SIG-M5 treated with dmso at 0.1 percent for 504 hours (cell line): ENCODE measurements around the gene MEGF10.
"Not testable (repeated sequence)": the region's sequence is repeated elsewhere in the genome, so short reads cannot be mapped to it uniquely, and the experiment has no call there.

Source experiments
- DNase-seq: peaks from one replicate; lab custom pipeline; 2025; ENCODE audit not compliant: unreplicated experiment; lab: John Stamatoyannopoulos, UW

MEGF10 gene

DNA sequence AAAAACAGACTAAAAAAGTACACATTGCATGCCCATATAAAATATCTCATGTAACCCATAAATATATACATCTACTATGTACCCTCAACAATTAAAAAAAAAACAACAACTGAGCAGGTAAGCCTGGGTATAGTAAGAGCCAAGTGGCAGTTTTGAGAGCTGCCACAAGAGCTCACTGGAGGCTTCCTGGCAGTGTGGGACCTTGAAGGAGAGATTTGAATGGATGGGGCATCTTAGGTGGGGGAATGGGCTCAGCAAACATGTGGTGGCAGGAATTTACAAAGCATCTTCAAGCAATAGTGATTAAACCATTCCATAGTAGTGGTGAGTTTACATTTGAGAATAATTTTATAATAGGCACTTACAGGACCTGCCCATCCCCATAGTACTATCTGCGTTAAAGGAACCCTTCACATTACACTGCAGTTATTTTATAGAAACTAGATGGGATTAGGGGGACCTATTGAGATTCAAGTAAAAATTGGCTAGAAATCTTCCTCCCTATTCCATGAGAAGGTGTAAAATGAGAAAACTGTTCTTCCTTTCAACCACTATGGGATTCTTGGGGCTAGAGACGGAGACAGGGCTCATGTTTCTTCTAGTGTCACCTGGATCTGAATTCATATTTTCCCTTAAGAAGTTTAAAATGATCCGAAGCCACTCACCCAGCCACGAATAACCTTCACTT is 6.9 kb downstream of the MEGF10 start:
- no peak for DNase-seq

DNA sequence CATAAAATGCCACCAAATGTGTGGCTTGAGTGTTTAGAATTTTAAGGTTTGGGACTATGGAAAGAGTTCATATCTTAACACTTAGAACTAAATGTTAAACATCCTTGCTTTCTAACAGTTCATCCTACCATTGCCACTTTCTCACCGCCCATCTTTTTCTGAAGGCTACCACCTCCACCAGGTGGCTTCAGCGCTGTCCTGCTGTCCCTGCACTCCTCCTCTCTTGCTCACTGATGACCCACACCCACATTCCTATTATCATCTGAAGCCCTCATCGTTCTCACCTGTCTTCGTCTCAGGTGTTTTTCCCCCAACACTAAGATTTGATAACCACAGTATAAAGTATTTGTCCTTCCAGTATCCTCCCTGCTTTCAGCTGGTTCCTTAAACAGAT is 7.4 kb downstream of the MEGF10 start:
- DNase-seq, result no peak

DNA sequence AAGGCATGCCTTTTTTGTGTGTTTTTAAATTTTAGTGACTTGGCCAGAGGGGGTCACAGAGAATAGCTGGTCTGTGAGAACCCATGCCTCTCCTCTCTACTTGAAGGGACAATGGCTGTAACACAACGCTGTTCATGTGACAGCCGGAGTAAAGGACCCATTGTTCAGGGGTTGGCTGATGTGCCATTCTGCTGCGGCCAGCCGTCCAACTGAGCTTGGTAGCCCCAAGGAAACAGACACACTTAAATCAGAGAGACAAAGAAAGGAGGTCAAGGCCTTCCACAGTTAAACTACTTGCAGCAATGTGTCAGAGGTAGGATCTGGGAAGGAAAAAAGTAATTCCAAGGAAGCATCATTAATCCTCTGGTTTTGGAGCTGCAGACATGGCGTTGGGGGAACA is 8.1 kb downstream of the MEGF10 start:
- no peak for DNase-seq

DNA sequence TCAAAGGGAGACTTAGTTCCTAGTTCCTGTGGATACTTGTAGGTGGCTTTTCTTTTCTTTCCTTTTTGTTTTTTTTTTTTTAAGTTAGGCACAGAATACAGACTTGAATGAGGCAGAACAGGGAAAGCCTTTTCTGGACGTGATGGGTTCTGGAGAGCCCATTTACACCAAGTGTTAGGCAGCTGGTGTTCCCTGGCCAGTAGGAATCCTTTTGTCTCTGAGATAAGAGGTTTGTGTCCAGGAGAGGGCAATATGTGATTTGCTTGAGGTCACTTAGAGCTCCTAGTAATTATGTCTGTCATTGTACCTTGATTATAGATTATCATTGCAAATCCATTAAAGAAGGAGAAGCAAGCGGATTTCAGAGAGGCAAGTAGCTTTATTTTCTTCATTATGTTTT is 9.1 kb downstream of the MEGF10 start:
- DNase-seq, result no peak

DNA sequence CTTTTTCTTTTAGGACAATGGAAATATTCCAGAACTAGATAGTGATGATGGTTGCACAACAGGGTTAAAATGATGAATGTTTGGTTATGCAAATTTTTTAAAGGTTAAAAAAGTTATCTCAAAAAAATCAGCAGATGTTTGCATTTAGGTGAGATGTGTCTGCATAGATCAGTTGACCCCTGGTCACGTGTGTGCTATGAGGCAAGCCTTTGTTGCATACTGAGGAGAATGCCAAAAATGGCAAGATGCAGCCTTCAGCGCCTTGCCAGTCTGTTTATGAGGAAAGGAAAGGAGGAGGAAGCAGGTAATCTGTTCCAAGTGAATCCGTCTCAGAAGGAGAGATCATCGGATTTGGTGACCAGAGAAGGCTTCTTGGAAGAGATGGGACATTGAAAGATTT is 11.9 kb downstream of the MEGF10 start:
- DNase-seq, result no peak

DNA sequence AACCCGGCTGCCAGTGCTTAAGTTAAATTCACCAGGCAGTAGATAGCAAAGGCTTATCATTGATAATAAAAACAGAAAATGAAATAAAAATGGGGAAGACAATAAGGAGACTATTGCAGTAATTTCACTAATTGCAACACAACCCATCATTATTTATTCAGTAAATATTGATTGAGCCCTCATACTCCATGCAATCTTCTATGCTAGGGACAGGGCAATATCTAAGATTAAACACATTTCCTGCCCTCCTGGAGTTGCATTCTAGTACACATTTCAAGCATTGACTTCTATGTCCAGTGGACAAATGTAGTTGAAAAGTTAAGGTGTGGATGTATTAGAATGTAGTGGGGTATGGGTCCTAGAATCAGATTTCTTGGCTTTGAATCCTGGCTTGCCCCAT is 12.8 kb downstream of the MEGF10 start:
- no peak for DNase-seq

DNA sequence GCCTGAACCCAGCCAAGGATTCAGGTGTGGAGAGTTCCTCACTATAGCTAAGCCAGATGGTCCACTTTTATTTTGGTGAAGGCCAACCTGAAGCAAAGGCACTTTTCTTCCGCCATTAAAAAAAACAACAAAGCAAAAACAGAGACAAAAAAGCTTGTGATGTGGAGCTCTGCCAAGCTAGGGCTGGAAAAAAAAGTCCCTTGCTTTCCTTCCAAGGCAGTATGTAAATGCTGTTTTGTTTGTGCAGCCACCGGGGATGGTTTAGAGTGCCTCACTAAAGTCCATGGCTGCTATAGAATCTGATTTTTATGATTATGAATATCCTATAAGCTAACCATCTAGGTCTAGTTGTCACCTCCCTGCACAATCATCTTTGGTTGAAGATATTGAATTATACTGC is 14.9 kb downstream of the MEGF10 start:
- DNase-seq, result no peak

DNA sequence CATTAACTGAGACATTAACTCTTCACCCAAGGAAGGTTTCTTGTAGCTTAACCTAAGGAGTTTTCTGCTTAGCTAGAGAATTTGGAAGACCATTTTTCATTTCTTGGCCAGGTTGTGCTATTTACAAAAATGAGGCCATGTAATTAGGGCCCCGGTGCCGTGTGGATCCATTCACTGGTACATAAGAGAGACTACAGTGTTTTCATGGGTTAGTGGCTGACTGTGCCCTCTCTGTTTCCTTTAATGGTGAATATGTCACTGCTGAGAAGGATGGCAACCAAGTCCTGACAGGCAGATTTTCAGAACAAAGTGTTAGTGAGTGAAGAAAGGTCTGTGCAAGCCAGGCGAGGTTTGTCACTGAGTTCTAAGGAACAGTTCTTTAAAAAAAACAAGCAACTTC is 15.4 kb downstream of the MEGF10 start:
- no peak for DNase-seq

DNA sequence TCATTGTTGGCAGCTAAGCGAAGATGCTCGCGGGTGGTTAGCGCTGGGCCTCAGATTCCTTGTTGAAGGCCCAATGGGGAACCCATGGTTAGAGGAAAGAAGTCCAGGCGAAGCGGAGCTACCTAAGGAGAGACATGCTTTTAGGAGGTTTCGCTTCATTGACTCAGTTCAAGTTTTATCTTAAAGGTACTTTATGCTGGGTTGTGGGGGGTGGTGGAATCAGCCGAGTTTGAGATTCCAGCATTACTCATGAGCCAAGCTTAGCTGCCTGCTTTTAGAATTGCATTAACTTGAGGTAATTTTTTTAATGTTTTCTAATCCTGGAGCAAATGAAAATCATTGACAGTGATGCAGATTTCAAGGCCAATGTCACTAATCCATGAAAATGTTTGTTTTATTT is 16.1 kb downstream of the MEGF10 start:
- DNase-seq, result no peak

DNA sequence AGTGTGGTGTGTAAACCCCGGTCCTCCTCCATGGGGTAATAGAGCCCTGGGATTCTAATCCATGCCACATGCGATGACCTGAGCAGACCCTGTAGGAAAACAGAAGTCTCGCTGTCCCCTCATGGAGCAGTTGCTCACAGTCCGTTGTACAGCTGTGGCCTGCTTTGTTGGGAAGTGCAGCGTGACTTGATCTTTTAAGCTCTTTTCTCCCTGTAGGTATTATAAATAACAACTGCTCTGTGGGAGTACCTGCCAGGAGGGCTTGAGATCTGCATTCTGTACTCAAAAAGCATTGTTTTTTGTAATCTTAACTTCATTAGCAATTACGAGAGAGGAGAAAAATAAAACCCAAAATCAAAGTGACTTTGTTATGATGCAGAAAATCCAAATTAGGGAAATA is 17.3 kb downstream of the MEGF10 start:
- no peak for DNase-seq

DNA sequence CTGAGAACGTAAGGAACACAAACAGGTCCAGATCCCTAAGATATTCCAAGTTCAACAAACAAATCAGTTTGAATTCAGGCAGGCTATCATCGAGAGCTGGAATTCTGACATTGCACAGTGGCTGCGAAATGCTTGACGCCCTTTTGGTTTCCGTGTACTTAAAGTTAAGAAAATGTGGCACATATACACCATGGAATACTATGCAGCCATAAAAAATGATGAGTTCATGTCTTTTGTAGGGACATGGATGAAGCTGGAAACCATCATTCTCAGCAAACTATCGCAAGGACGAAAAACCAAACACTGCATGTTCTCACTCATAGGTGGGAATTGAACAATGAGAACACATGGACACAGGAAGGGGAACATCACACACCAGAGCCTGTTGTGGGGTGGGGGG is 17.7 kb downstream of the MEGF10 start:
- not testable (repeated sequence) for DNase-seq

DNA sequence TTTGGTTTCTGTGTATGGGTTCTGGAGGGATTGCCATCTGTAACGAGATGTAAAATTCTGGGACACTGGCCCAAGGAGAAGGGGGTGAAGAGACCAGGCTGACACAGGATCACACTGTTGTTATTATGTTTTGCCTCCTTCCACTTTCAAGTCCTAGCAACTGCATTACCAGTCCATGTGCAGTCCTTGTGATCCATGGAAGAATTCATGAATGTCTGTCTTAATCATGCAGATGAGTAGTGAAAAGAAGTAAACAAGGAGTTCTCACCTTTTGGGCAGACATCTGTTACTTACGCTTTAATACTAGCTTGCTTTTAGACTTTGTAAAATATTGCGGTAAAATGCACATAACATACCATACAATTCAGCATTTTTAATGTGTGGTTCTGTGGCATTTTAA is 18.3 kb downstream of the MEGF10 start:
- no peak for DNase-seq

DNA sequence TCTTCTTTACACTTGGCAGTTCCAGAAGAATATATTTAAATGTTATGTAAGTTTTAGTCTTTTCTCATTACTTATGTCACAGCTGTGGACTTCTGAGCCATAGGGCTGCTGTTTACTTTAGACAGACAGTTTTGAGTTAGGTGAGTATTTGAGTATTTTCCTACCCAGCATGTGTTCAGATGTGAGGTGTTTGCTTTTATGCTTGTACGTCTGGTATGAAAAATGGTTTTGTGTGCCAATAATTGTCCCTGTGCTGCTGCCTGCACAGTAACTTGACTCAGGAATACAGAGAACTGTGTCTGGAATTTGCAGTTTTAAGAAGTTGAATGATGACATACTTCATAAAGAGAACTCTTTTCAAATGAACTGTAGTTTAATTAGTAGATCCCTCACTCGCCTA is 20.8 kb downstream of the MEGF10 start:
- no peak for DNase-seq

DNA sequence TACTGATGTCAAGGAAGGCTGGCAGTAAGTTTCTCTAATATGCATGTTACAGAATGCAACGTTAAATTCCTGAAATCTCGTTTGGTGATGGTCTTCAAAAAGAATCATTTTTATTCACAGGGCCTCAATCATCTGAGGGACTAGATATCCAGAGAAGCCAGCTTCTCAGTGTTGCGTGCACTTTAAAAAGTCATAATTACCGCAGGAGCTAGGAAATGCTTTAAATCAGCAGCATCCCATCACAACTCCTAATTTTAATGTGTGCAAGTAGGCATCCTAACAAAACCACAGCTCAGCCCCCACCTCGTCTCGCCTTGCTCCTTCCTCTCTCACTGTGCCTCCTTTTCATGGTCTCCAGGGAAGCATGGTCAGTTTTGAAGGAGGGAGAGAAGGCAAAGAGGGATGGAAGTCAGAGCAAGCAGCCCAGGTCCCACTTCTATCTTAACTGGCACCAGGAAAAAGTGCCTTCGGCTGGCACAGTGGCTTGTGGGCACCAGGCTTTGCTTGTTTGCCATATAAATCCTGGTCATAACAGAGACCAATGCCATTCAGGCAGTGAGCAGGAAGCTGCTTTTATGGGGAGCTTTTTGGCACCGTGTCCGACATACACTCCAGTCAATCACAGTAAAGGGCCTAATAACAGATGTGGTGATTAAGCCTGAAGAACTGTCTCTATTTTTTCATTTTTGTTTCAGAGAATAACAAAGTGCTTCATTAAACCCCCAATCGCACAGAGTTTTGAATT is 21.4 kb downstream of the MEGF10 start:
- DNase-seq, result no peak

DNA sequence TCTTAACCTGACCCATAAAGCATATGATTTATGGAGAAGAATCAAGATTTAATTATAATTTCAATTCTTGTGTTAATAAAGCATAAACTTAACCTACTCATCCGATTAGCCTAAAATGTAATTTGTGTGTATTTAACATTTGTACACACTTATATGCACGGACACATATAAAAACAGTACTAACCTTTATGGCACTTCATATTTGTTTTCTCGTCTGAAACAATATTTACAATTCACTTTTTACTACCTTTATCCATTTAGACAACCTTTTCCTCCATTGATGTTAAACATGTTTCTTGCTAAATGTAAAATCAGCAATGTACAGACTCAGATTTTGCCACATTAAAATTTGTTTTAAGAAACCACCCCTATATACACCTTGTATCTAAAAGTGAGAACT is 22.8 kb downstream of the MEGF10 start:
- DNase-seq, result no peak

DNA sequence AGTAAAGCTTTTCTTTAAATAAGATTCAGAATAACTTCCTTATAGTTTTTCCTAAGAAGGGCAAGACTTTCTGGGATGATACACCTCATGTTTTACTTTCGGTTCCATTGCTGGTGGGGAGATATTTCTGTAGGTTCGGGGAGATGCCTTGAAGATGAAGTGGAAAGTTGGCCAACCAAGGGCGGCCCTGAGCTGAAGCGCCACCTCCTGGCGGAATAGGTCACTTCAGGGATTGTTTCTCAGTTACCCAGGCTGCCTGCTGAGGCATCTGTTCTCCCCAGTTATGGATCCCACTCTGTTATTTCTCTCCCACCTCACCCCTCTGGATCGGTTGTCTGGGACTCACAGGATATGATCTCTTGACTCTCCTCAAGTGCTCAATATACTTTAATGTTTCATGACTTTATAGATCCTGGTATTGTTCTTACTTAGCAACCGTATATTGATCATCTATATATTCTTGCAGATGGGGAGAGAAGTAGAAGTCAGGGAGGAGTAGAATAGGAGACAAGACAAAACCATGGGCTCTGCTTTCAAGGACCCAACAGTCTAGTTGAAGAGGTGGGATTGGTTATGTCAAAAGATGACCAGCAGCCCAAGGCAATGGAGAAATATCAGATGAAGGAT is 23.4 kb downstream of the MEGF10 start:
- DNase-seq, result peak; percentile 35

DNA sequence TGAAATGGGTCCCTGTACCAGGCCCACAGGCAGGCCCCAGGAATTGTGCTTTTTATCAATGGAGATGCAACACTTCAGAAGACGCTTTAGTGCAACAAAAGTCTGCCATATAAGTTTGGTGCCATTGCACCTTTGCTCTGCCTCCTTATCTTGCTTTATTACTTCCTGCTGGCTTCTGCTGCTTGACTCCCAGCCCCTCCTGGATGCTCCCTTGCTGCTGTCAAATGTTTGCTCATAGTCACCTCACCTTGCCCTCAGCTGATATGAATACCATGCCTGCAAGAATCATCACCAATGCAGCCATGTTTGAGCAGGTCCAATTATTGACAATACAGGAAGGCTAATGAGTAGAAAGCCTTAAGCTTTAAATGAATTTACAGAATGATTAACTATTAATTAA is 25.4 kb downstream of the MEGF10 start:
- no peak for DNase-seq

DNA sequence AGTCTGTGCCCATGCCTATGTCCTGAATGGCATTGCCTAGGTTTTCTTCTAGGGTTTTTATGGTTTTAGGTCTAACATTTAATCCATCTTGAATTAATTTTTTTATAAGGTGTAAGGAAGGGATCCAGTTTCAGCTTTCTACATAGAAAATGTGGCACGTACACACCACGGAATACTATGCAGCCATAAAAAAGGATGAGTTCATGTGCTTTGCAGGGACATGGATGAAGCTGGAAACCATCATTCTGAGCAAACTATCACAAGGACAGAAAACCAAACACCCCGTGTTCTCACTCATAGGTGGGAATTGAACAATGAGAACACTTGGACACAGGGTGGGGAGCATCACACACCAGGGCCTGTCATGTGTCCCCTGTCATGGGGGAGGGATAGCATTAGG is 26.8 kb downstream of the MEGF10 start:
- not testable (repeated sequence) for DNase-seq

DNA sequence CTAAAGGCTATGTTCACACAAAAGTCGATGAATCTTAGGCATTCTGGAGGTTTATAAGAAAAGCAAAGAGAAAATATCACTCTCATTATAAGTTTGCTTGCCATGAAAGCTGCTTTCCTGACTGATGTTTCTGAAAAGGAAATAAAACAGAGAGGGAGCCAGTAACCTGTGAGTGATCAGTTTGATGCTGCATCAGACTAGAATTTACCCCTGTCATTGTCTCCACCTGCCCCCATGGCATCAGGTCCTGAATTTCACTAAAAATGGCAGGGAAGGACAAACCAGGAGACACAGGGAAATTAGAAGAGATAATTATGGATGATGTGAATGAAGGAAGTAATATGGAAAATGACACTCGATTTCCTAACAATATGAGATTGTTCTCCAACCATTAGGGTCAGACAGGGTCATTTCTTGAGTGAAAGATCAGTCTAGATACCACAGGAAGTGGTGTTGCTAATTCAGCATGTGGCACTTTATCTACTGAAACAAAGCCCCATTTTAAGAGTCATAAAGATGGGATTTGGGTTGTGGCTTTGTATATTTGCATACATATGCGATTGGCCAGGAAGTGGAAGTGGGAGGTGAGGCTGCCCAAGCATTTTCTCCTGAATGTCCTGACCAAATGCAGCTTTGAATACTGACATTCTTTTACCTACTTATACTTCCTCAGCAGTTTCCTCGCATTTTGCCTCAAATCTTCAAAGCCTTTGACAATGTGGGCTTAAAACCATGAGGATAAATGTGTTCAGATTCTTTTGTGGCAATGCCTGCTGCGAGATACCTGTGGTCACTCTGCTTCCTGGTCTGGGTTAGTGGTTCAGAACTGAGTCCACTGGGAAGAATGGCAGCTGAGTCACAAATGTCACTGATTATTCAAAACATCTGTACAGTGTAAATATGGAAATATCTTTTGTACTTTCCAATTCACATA is 29.7 kb downstream of the MEGF10 start:
- DNase-seq, result no peak

DNA sequence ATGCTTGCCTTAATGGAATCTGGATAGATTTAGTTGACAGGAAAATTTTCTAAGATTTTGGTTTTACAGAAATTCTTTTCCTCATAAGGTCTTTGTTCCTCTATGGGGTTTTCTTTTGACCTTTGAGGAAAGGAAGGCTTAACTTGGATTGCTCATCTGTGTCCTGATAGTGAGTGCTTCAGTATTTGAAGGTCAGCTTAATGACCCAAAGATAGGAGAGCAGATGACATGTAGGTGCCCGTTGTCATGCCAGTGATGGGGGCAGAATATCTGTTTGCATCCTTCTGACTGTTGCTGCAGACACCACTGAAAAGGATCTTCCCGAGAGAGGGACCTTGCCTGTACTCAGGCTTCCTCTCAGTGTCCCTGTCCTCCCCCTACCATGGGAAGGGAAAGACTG is 30.9 kb downstream of the MEGF10 start:
- no peak for DNase-seq

DNA sequence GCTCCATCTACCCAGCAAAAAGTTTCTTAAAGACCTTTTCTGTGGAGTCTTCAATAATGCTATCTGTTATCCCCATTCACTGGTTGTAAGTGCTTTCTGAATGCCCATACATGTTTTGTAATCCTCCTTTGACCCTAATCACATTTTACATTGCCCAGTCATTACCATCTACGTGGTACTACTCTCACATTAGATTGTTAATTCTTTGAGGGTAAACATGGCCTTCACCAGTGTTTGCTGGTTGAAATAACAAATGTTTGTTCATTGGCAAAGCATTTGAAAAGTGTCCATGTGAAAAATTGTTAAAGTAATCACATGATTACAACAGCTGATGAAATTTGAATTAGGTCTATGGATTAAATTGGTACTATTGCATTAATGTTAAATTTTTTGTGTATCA is 31.8 kb downstream of the MEGF10 start:
- DNase-seq, result no peak
